C4-2B (cell line): ENCODE results near the gene SLC8A1.

Experiments used
- ZFX ChIP-seq: fragments of 450-650 bp; IDR thresholded peaks from 2 replicates; pipeline ENCODE4 v1.6.1; 2017
- TF ChIP-seq, protein P1 (sequence below): fragments of 450-650 bp; conservative IDR thresholded peaks from 2 replicates; pipeline ENCODE4 v1.5.1; 2017; ENCODE audit warnings: mild to moderate bottlenecking

DNA sequence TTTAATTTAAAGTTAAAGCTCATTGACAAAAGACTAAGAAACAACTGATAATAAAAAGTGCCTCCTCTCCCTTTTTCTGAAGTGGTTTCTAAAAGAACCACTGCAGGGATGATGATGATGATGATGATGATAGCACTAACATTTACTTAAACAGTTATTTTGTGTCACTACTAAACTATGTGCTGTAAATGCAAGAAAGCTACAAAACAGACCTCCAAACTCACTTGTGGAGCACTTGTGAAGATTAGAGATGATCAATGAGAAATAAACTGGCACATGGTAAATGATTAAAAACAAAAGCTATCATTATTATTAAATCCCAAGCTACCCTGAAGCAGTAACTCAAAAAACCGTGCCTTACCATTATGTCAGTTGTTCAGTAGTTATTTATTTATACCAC is 88.7 kb downstream of the SLC8A1 start:
- TF ChIP-seq, protein P1, sequence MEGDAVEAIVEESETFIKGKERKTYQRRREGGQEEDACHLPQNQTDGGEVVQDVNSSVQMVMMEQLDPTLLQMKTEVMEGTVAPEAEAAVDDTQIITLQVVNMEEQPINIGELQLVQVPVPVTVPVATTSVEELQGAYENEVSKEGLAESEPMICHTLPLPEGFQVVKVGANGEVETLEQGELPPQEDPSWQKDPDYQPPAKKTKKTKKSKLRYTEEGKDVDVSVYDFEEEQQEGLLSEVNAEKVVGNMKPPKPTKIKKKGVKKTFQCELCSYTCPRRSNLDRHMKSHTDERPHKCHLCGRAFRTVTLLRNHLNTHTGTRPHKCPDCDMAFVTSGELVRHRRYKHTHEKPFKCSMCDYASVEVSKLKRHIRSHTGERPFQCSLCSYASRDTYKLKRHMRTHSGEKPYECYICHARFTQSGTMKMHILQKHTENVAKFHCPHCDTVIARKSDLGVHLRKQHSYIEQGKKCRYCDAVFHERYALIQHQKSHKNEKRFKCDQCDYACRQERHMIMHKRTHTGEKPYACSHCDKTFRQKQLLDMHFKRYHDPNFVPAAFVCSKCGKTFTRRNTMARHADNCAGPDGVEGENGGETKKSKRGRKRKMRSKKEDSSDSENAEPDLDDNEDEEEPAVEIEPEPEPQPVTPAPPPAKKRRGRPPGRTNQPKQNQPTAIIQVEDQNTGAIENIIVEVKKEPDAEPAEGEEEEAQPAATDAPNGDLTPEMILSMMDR = no peak
- TF ChIP-seq ZFX = no peak
